ENCODE results near the gene UBXN2A. TPM values are rescaled to one million over a fixed set of nuclear protein-coding genes. Genes with fewer than 3 reads are reported as not detected.
A peak's percentile ranks its signal among the peaks of the same experiment; 100 is the strongest.

Gene UBXN2A
- total and polyA plus RNA-seq, 4 experiments from 2014 or later, result 9.7 to 15.0 (median 13.4) TPM

- Histone ChIP-seq H3K9me3 (ENCODE audit: control insufficient read depth in 1 of 2, low read length in 2 of 2) (no peaks in the 10 kb centered on the region), H3K4me1 (ENCODE audit: insufficient read depth, low read length) (peaks cover 14% of the 10 kb centered on the region), H3K4me3 (ENCODE audit: low read length in 2 of 2) (no peak overlapping the region), H3K27ac (ENCODE audit: low read depth, low read length) (no peak overlapping the region), H3K27me3 (ENCODE audit: insufficient read depth, low read length) (no peaks in the 10 kb centered on the region), H3K36me3 (ENCODE audit: insufficient read depth, low read length) (no peaks in the 10 kb centered on the region)
- ChIA-PET CTCF (ENCODE audit: partially characterized antibody) (interaction anchor here (5.7 kb wide), 1 partner anchor 21 kb away, joined by 23 read pairs; the partner anchor contains the start of gene ATAD2B), POLR2A (ENCODE audit: partially characterized antibody) (interaction anchor here (1.9 kb wide), 1 partner anchor 22 kb away, joined by 8 read pairs; the partner anchor contains the start of gene ATAD2B)
- DNase-seq, result no peak
- H3K4me3 Mint-ChIP-seq, result no peak overlapping the region
- no peak overlapping the region for H3K27ac Mint-ChIP-seq
- H3K9me3 Mint-ChIP-seq, result no peaks in the 10 kb centered on the region
- peaks cover 0 to 4% of the 10 kb centered on the region in 2 donors for H3K36me3 Mint-ChIP-seq
- no peaks in the 10 kb centered on the region for H3K27me3 Mint-ChIP-seq
- intact Hi-C loops (cut with micrococcal nuclease), result no loop called here
- peaks cover 26 to 61% (median 42%) of the 10 kb centered on the region in 4 donors for H3K4me1 Mint-ChIP-seq
Observed at GRCh38 chr2:23904692-23905091, 35.6 kb upstream of the UBXN2A start.

- intact Hi-C loops (cut with micrococcal nuclease), result no loop called here
- H3K4me3 Mint-ChIP-seq, result no peak overlapping the region
Observed at GRCh38 chr2:23905155-23905554, 35.1 kb upstream of the UBXN2A start.

GRCh38 chr2:23912054-23912453 is 28.2 kb upstream of the UBXN2A start:
- H3K4me1 Mint-ChIP-seq, result peaks cover 23 to 48% (median 36%) of the 10 kb centered on the region in 4 donors
- POLR2A ChIA-PET (ENCODE audit: partially characterized antibody), result interaction anchor here (0.6 to 1.7 kb wide), 2 partner anchors 15 to 66 kb away, joined by 3 to 7 read pairs; partner anchors contain the start of gene ATAD2B

More at GRCh38 chr2:23905155-23905554, 35.1 kb upstream of the UBXN2A start:
- Histone ChIP-seq H3K36me3 (ENCODE audit: insufficient read depth, low read length) (no peaks in the 10 kb centered on the region), H3K27ac (ENCODE audit: low read depth, low read length) (no peak overlapping the region), H3K9me3 (ENCODE audit: control insufficient read depth in 1 of 2, low read length in 2 of 2) (no peaks in the 10 kb centered on the region), H3K4me1 (ENCODE audit: insufficient read depth, low read length) (peaks cover 14% of the 10 kb centered on the region), H3K27me3 (ENCODE audit: insufficient read depth, low read length) (no peaks in the 10 kb centered on the region), H3K4me3 (ENCODE audit: low read length in 2 of 2) (no peak overlapping the region)
- ChIA-PET POLR2A (ENCODE audit: partially characterized antibody) (interaction anchor here (1.9 kb wide), 1 partner anchor 21 kb away, joined by 8 read pairs; the partner anchor contains the start of gene ATAD2B), CTCF (ENCODE audit: partially characterized antibody) (interaction anchor here (5.7 kb wide), 1 partner anchor 21 kb away, joined by 23 read pairs; the partner anchor contains the start of gene ATAD2B)
- Mint-ChIP-seq H3K27ac (no peak overlapping the region), H3K36me3 (peaks cover 0 to 4% of the 10 kb centered on the region in 2 donors), H3K27me3 (no peaks in the 10 kb centered on the region), H3K4me1 (peaks cover 26 to 61% (median 41%) of the 10 kb centered on the region in 4 donors), H3K9me3 (no peaks in the 10 kb centered on the region)
- DNase-seq, result no peak

GRCh38 chr2:23915327-23915726 is 24.9 kb upstream of the UBXN2A start:
- no peaks in the 10 kb centered on the region for H3K36me3 ChIP-seq (ENCODE audit: insufficient read depth, low read length)
- no peak overlapping the region for H3K27ac Mint-ChIP-seq
- intact Hi-C loops (cut with micrococcal nuclease), result no loop called here
- H3K36me3 Mint-ChIP-seq, result peaks cover 0 to 5% of the 10 kb centered on the region in 2 donors
- H3K4me3 Mint-ChIP-seq, result no peak overlapping the region
- no peak overlapping the region for H3K4me3 ChIP-seq (ENCODE audit: low read length in 2 of 2)
- H3K4me1 ChIP-seq (ENCODE audit: insufficient read depth, low read length), result peaks cover 47% of the 10 kb centered on the region
- H3K27me3 Mint-ChIP-seq, result no peaks in the 10 kb centered on the region
- H3K4me1 Mint-ChIP-seq, result peaks cover 37 to 71% (median 52%) of the 10 kb centered on the region in 4 donors
- no peaks in the 10 kb centered on the region for H3K9me3 Mint-ChIP-seq
- no peaks in the 10 kb centered on the region for H3K27me3 ChIP-seq (ENCODE audit: insufficient read depth, low read length)
- ChIA-PET POLR2A (ENCODE audit: partially characterized antibody) (interaction anchor here (1.7 to 1.9 kb wide), 2 partner anchors 9 to 12 kb away, joined by 3 to 8 read pairs; partner anchors contain the start of gene ATAD2B), CTCF (ENCODE audit: partially characterized antibody) (interaction anchor here (1.0 kb wide), 1 partner anchor 12 kb away, joined by 3 read pairs; the partner anchor contains the start of gene ATAD2B)
- no peaks in the 10 kb centered on the region for H3K9me3 ChIP-seq (ENCODE audit: control insufficient read depth in 1 of 2, low read length in 2 of 2)
- DNase-seq, result no peak
- H3K27ac ChIP-seq (ENCODE audit: low read depth, low read length), result no peak overlapping the region

More at GRCh38 chr2:23912054-23912453, 28.2 kb upstream of the UBXN2A start:
- Mint-ChIP-seq H3K9me3 (no peaks in the 10 kb centered on the region), H3K36me3 (peaks cover 3 to 4% of the 10 kb centered on the region in 2 donors), H3K27me3 (no peaks in the 10 kb centered on the region), H3K27ac (no peak overlapping the region), H3K4me3 (no peak overlapping the region)
- Histone ChIP-seq H3K27ac (ENCODE audit: low read depth, low read length) (no peak overlapping the region), H3K36me3 (ENCODE audit: insufficient read depth, low read length) (no peaks in the 10 kb centered on the region), H3K4me3 (ENCODE audit: low read length in 2 of 2) (no peak overlapping the region), H3K9me3 (ENCODE audit: control insufficient read depth in 1 of 2, low read length in 2 of 2) (no peaks in the 10 kb centered on the region), H3K27me3 (ENCODE audit: insufficient read depth, low read length) (no peaks in the 10 kb centered on the region), H3K4me1 (ENCODE audit: insufficient read depth, low read length) (peaks cover 24% of the 10 kb centered on the region)
- DNase-seq, result no peak
- intact Hi-C loops (cut with micrococcal nuclease), result no loop called here
- CTCF ChIA-PET (ENCODE audit: partially characterized antibody), result interaction anchor here (0.9 kb wide), 1 partner anchor 9 kb away, joined by 3 read pairs; no protein-coding TSS in a partner anchor

- intact Hi-C loops (cut with micrococcal nuclease), result no loop called here
- DNase-seq, result peak in 1 of 5 donors; percentile 9
- H3K4me1 ChIP-seq (ENCODE audit: insufficient read depth, low read length), result peaks cover 51% of the 10 kb centered on the region
- ChIA-PET POLR2A (ENCODE audit: partially characterized antibody) (no interaction called here), CTCF (ENCODE audit: partially characterized antibody) (no interaction called here)
- Mint-ChIP-seq H3K4me1 (peaks cover 39 to 82% (median 57%) of the 10 kb centered on the region in 4 donors), H3K36me3 (peaks cover 0 to 5% of the 10 kb centered on the region in 2 donors), H3K4me3 (peak overlapping the region in 6 of 8 donors; percentile 6 to 47 (median 37)), H3K9me3 (no peaks in the 10 kb centered on the region), H3K27me3 (no peaks in the 10 kb centered on the region), H3K27ac (peak overlapping the region in 5 of 7 donors; percentile 15 to 33 (median 20))
- no peak overlapping the region for H3K4me3 ChIP-seq (ENCODE audit: low read length in 2 of 2)
- H3K36me3 ChIP-seq (ENCODE audit: insufficient read depth, low read length), result no peaks in the 10 kb centered on the region
- H3K27me3 ChIP-seq (ENCODE audit: insufficient read depth, low read length), result no peaks in the 10 kb centered on the region
- H3K9me3 ChIP-seq (ENCODE audit: control insufficient read depth in 1 of 2, low read length in 2 of 2), result no peaks in the 10 kb centered on the region
- H3K27ac ChIP-seq (ENCODE audit: low read depth, low read length), result no peak overlapping the region
Observed at GRCh38 chr2:23916727-23917405, 23.4 kb upstream of the UBXN2A start.

- ChIA-PET POLR2A (ENCODE audit: partially characterized antibody) (interaction anchor here (1.4 kb wide), 1 partner anchor 8 kb away, joined by 7 read pairs; the partner anchor contains the start of gene ATAD2B), CTCF (ENCODE audit: partially characterized antibody) (interaction anchor here (1.3 kb wide), 1 partner anchor 8 kb away, joined by 4 read pairs; the partner anchor contains the start of gene ATAD2B)
- DNase-seq, result no peak
- Mint-ChIP-seq H3K27me3 (no peaks in the 10 kb centered on the region), H3K4me1 (peaks cover 42 to 88% (median 62%) of the 10 kb centered on the region in 4 donors), H3K36me3 (peaks cover 0 to 2% of the 10 kb centered on the region in 2 donors), H3K27ac (peak overlapping the region in 1 of 7 donors; percentile 57), H3K4me3 (peak overlapping the region in 4 of 8 donors; percentile 12 to 40 (median 28)), H3K9me3 (no peaks in the 10 kb centered on the region)
- Histone ChIP-seq H3K9me3 (ENCODE audit: control insufficient read depth in 1 of 2, low read length in 2 of 2) (no peaks in the 10 kb centered on the region), H3K36me3 (ENCODE audit: insufficient read depth, low read length) (no peaks in the 10 kb centered on the region), H3K4me1 (ENCODE audit: insufficient read depth, low read length) (peaks cover 61% of the 10 kb centered on the region), H3K27ac (ENCODE audit: low read depth, low read length) (no peak overlapping the region), H3K27me3 (ENCODE audit: insufficient read depth, low read length) (no peaks in the 10 kb centered on the region), H3K4me3 (ENCODE audit: low read length in 2 of 2) (no peak overlapping the region)
- intact Hi-C loops (cut with micrococcal nuclease), result no loop called here
Observed at GRCh38 chr2:23918837-23919489, 21.3 kb upstream of the UBXN2A start.

All from CD4-positive, alpha-beta memory T cell (primary cell).